DOHH2 (cell line): Measurements from ENCODE around the gene POMP.

Source experiments
- H3F3A ChIP-seq: fragments of 200-600 bp; sonication (generic), shearing (Covaris generic); 2 replicates; pipeline ENCODE4 v1.6.0; 2016; ENCODE audit warnings: antibody characterized with exemption, mild to moderate bottlenecking; ENCODE audit not compliant: control insufficient read depth, insufficient read depth
- H3K27ac ChIP-seq: fragments of 200-600 bp; sonication (generic); 2 replicates; pipeline ENCODE4 v1.5.1; 2014; ENCODE audit warnings: low read depth, mild to moderate bottlenecking, low read length, moderate library complexity
- H3K27me3 ChIP-seq: fragments of 200-600 bp; sonication (generic); 2 replicates; pipeline ENCODE4 v1.6.1; 2014; ENCODE audit warnings: mild to moderate bottlenecking, low read length, mixed read lengths; ENCODE audit not compliant: control insufficient read depth
- H3K36me3 ChIP-seq: fragments of 200-600 bp; sonication (generic); 2 replicates; pipeline ENCODE4 v1.6.1; 2014; ENCODE audit warnings: mild to moderate bottlenecking, low read length, moderate library complexity, mixed read lengths; ENCODE audit not compliant: control insufficient read depth
- H3K4me1 ChIP-seq: fragments of 200-600 bp; sonication (generic); 2 replicates; pipeline ENCODE4 v1.6.1; 2014; ENCODE audit warnings: mild to moderate bottlenecking, low read length, mixed read lengths; ENCODE audit not compliant: control insufficient read depth
- H3K4me2 ChIP-seq: fragments of 200-600 bp; sonication (generic); 2 replicates; pipeline ENCODE4 v1.6.0; 2014; ENCODE audit warnings: mild to moderate bottlenecking, low read length, moderate library complexity
- H3K4me3 ChIP-seq: fragments of 200-600 bp; sonication (generic); 2 replicates; pipeline ENCODE4 v1.5.1; 2014; ENCODE audit warnings: mild to moderate bottlenecking, low read length, mixed read lengths
- H3K79me2 ChIP-seq: fragments of 200-600 bp; sonication (generic); 2 replicates; pipeline ENCODE4 v1.6.1; 2014; ENCODE audit warnings: mild to moderate bottlenecking, low read length, mixed read lengths; ENCODE audit not compliant: control insufficient read depth
- H3K9me2 ChIP-seq: fragments of 200-600 bp; sonication (generic); replicated peaks from 2 replicates; pipeline ENCODE4 v1.6.1; 2014; ENCODE audit warnings: mild to moderate bottlenecking, low read length, mixed read lengths; ENCODE audit not compliant: control insufficient read depth
- H3K9me3 ChIP-seq: fragments of 200-600 bp; sonication (generic); 2 replicates; pipeline ENCODE4 v1.6.1; 2014; ENCODE audit warnings: antibody characterized with exemption, low read length, mixed read lengths; ENCODE audit not compliant: control insufficient read depth, insufficient read depth
- H4K20me1 ChIP-seq: fragments of 200-600 bp; sonication (generic); 2 replicates; pipeline ENCODE4 v1.6.0; 2014; ENCODE audit warnings: low read depth, mild to moderate bottlenecking, antibody characterized with exemption, low read length, moderate library complexity; ENCODE audit not compliant: control insufficient read depth, insufficient read depth
- EZH2phosphoT487 ChIP-seq: fragments of 200-600 bp; sonication (generic); IDR thresholded peaks from 2 replicates; pipeline ENCODE4 v1.6.1; 2017; ENCODE audit warnings: borderline replicate concordance, mild to moderate bottlenecking, antibody characterized with exemption, low read length, moderate library complexity, mixed read lengths
- TF ChIP-seq, protein P1 (sequence below): fragments of 200-600 bp; sonication (generic); IDR thresholded peaks from one replicate; pipeline ENCODE4 v1.5.1; 2014; ENCODE audit warnings: antibody characterized with exemption, mild to moderate bottlenecking, low read depth, low read length; ENCODE audit not compliant: poor library complexity, severe bottlenecking

The POMP gene

DNA sequence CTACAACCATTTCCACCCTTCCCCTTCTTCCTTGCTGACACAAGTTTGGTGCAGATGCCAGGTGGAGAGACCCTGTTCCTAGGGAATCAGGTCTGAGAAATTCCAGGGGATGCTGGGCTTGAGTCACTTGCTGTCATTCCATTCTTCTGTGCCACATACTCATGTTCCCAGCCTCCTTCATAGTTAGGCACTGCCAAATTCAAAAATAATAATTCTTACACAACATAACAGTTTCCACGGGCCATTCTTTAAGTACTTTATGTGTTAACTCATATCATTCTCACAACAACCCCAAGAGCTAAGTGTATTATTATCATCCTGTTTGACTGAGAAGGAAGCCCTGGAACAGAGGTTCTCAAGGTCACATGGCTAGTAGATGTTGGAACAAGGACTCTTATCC, 27.1 kb upstream of the POMP start:
- no peaks in the 10 kb centered on the region for H3F3A ChIP-seq
- no peaks in the 10 kb centered on the region for H3K9me3 ChIP-seq
- no peak overlapping the region for H3K4me2 ChIP-seq
- no peaks in the 10 kb centered on the region for H3K9me2 ChIP-seq
- no peak overlapping the region for H3K27ac ChIP-seq
- H3K4me3 ChIP-seq: no peak overlapping the region
- no peaks in the 10 kb centered on the region for H4K20me1 ChIP-seq
- no peaks in the 10 kb centered on the region for H3K79me2 ChIP-seq
- H3K36me3 ChIP-seq: no peaks in the 10 kb centered on the region
- H3K4me1 ChIP-seq: peaks cover 8% of the 10 kb centered on the region
- H3K27me3 ChIP-seq: peaks cover 9% of the 10 kb centered on the region
- TF ChIP-seq, protein P1, sequence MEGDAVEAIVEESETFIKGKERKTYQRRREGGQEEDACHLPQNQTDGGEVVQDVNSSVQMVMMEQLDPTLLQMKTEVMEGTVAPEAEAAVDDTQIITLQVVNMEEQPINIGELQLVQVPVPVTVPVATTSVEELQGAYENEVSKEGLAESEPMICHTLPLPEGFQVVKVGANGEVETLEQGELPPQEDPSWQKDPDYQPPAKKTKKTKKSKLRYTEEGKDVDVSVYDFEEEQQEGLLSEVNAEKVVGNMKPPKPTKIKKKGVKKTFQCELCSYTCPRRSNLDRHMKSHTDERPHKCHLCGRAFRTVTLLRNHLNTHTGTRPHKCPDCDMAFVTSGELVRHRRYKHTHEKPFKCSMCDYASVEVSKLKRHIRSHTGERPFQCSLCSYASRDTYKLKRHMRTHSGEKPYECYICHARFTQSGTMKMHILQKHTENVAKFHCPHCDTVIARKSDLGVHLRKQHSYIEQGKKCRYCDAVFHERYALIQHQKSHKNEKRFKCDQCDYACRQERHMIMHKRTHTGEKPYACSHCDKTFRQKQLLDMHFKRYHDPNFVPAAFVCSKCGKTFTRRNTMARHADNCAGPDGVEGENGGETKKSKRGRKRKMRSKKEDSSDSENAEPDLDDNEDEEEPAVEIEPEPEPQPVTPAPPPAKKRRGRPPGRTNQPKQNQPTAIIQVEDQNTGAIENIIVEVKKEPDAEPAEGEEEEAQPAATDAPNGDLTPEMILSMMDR: no peak
- no peak for TF ChIP-seq EZH2phosphoT487

DNA sequence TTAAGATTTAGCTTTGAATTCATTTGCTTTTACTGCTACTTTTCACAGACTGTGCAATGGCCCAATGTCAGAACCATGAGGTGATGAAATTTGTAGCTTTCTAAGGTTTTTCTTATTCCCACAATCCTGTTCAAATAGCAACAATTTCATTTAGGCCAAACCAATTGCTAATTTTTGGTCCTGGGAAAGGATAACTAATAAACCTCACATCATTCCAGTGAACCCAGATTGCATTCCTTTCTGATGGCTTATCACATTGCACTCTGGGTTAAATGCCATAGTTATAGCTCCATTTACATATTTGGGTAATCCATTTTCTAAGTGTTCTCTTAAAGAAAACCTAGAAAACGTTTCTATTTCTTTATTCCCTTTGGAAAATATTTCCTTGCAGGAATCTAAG, 22.9 kb upstream of the POMP start:
- no peaks in the 10 kb centered on the region for H3F3A ChIP-seq
- no peaks in the 10 kb centered on the region for H3K9me2 ChIP-seq
- TF ChIP-seq EZH2phosphoT487: no peak
- TF ChIP-seq, protein P1: no peak
- H3K27me3 ChIP-seq: peaks cover 9% of the 10 kb centered on the region
- H3K4me2 ChIP-seq: peak overlapping the region; percentile 40
- H3K79me2 ChIP-seq: no peaks in the 10 kb centered on the region
- H3K4me3 ChIP-seq: no peak overlapping the region
- no peak overlapping the region for H3K27ac ChIP-seq
- no peaks in the 10 kb centered on the region for H3K9me3 ChIP-seq
- H3K4me1 ChIP-seq: peaks cover 40% of the 10 kb centered on the region
- no peaks in the 10 kb centered on the region for H4K20me1 ChIP-seq
- H3K36me3 ChIP-seq: no peaks in the 10 kb centered on the region

DNA sequence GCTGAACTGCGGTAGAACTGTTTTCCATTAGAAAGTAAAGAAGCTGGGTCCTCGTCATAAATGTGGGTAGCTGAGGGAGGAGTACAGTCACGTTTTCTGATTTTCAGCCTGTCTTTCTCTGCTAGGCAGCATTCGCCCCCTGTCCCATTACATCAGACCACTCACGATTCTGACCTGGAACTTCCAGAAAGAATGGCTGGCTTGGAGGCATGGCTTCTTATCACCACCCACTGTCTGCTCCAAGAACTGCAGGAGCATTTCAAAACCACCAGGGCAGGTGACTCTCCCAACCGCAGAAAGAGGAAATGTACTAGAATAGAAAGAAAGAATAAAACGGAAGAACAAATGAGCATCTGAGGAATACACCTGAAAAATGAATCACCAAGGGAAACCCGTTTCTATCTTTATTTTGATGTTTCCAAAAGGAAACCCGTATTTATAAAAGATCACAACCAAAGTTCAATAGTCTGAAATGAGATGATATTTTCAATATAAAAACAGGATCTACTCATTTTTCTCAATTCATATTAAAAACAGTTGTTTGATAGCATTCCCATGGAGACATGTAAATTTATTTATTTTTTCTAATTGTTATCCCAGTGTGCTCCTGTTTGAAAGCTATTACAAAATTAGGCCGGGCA, 22.1 kb upstream of the POMP start:
- peak overlapping the region; percentile 40 for H3K4me2 ChIP-seq
- peaks cover 40% of the 10 kb centered on the region for H3K4me1 ChIP-seq
- no peak overlapping the region for H3K27ac ChIP-seq
- H3K27me3 ChIP-seq: peaks cover 9% of the 10 kb centered on the region
- H3K79me2 ChIP-seq: no peaks in the 10 kb centered on the region
- no peaks in the 10 kb centered on the region for H3F3A ChIP-seq
- peak overlapping the region; percentile 51 for H3K4me3 ChIP-seq
- H3K9me3 ChIP-seq: no peaks in the 10 kb centered on the region
- H3K9me2 ChIP-seq: no peaks in the 10 kb centered on the region
- no peaks in the 10 kb centered on the region for H4K20me1 ChIP-seq
- H3K36me3 ChIP-seq: no peaks in the 10 kb centered on the region
- TF ChIP-seq, protein P1: peak; percentile 91
- no peak for TF ChIP-seq EZH2phosphoT487
